Astrocyte of the cerebellum (primary cell): ENCODE measurements around the gene LGALS9.
"Not testable (repeated sequence)": the region's sequence is repeated elsewhere in the genome, so short reads cannot be mapped to it uniquely, and the experiment has no call there.

Experiments
- DNase-seq: peaks from one replicate; pipeline ENCODE4 v3.0.0-alpha.2; 2011; ENCODE audit warnings: low read depth
- H3K4me3 ChIP-seq: 2 replicates; pipeline ENCODE4 v1.5.1; 2011; ENCODE audit warnings: mild to moderate bottlenecking, low read depth, low read length, moderate library complexity
- in situ Hi-C: cut with HindIII; loops from 2 replicates; pipeline ENCODE4 v1.10.0; 2017; ENCODE audit warnings: low sequenced_read_pairs
- TF ChIP-seq, protein P1 (sequence below): IDR thresholded peaks from 2 replicates; pipeline ENCODE4 v1.5.1; 2012; ENCODE audit warnings: low read length, low read depth, moderate library complexity, mild to moderate bottlenecking; ENCODE audit errors: missing control alignments

The LGALS9 gene

DNA sequence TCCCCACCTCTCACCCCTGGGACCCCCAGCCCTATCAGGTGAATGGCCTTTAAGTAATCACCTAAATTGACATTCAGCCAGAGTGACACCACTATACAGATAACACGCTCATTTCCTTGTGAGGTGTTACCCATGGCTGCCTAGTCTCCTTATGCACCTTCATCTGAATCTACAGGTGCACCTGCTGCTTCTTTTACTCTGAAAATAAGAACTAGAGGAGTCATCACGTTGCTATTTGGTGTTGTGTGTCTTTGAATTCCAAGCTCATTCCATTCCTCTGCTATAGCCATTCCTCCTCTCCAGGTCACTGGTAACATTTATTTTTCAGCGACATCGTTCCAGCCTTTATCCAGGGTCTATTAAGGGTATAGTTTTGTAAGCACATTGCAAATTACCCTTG is 9.8 kb downstream of the LGALS9 start:
- TF ChIP-seq, protein P1, sequence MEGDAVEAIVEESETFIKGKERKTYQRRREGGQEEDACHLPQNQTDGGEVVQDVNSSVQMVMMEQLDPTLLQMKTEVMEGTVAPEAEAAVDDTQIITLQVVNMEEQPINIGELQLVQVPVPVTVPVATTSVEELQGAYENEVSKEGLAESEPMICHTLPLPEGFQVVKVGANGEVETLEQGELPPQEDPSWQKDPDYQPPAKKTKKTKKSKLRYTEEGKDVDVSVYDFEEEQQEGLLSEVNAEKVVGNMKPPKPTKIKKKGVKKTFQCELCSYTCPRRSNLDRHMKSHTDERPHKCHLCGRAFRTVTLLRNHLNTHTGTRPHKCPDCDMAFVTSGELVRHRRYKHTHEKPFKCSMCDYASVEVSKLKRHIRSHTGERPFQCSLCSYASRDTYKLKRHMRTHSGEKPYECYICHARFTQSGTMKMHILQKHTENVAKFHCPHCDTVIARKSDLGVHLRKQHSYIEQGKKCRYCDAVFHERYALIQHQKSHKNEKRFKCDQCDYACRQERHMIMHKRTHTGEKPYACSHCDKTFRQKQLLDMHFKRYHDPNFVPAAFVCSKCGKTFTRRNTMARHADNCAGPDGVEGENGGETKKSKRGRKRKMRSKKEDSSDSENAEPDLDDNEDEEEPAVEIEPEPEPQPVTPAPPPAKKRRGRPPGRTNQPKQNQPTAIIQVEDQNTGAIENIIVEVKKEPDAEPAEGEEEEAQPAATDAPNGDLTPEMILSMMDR, result no peak
- no peak overlapping the region for H3K4me3 ChIP-seq
- in situ Hi-C loops, result no loop called here
- DNase-seq, result no peak

DNA sequence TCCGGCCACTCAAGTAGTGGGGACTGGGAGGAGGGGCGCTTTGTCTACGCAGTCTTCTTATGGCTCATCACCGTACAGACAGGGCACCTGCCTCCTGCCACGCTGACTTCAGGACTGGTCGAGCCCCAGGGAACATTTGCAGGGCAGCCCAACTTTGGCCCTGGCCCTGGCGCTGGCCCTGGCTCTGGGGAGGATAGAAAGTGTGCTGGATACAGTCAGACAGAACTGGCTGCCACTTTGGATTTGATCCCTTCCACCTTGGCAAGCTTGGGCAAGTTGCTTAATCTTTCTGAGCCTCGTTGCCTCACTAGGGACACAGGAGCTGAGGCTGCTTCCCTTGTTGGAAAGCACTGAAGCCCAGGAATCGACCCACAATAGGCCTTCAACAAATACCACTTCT is 13.6 kb downstream of the LGALS9 start:
- no peak for DNase-seq
- in situ Hi-C loops, result no loop called here
- TF ChIP-seq, protein P1, result no peak
- no peak overlapping the region for H3K4me3 ChIP-seq

DNA sequence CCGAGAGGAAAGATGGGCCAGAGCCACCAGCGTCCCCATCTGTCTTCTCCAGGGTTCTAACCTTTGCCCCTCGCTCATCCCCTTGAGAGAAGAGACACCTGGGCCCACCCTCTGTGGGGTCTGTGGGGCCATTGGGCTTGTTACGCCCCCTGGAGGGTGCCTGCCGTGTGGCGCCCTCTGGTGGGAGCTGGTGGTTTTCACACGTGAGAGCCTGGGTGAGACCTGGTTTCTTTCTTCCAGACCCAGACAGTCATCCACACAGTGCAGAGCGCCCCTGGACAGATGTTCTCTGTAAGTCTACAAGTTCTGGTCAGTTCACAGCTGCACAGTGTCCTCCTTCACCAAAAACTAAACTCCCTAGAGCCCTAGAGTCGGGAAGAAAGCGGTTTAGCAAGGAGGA is 14.6 kb downstream of the LGALS9 start:
- H3K4me3 ChIP-seq, DNase-seq, in situ Hi-C loops: not testable (repeated sequence)

DNA sequence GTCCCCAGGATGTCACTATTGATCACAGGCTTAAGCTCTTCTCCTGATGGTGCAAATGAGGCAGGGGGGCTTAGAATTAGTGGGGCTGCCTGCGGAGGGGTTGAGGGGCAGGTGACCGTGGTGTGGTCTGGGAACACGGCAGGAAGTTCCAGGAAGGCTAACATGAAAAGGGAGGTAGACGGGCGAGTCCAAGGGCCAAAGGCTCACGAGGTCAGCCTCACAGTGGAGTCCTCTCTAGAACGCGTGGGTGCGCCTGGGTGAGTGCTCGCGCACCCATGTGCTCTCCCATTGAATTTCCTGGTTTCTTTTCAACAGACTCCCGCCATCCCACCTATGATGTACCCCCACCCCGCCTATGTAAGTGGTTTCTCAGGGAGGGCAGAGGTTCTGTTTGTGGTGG is 15.2 kb downstream of the LGALS9 start:
- DNase-seq, result no peak
- in situ Hi-C loops, result no loop called here
- TF ChIP-seq, protein P1, result no peak
- H3K4me3 ChIP-seq, result no peak overlapping the region

DNA sequence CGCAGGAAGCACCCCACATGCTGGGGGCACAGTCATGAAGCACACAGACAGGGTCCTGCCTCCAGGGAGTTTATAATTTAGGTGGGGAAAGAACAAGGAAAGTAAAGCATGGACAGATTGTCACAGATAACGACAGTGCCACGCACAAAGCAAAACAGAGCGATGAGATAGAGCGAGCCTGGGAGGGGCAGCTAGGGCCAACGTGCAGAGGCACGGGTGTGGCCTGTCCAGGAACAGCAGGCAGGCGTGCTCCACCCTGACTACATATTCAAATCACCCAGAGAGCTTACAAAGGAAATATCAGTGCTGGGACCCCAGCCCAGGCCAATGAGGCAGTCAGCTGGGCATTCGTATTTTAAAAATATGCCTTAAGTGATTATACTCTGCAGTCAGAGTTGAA is 16.8 kb downstream of the LGALS9 start:
- TF ChIP-seq, protein P1, result no peak
- DNase-seq, result no peak
- in situ Hi-C loops, result no loop called here

DNA sequence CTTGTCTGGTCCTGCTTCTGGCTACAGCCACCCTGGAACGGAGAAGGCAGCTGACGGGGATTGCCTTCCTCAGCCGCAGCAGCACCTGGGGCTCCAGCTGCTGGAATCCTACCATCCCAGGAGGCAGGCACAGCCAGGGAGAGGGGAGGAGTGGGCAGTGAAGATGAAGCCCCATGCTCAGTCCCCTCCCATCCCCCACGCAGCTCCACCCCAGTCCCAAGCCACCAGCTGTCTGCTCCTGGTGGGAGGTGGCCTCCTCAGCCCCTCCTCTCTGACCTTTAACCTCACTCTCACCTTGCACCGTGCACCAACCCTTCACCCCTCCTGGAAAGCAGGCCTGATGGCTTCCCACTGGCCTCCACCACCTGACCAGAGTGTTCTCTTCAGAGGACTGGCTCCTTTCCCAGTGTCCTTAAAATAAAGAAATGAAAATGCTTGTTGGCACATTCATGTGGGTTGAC is 18.2 kb downstream of the LGALS9 start:
- in situ Hi-C loops, DNase-seq, H3K4me3 ChIP-seq: not testable (repeated sequence)

More for the DNA sequence above, 16.8 kb downstream of the LGALS9 start:
- no peak overlapping the region for H3K4me3 ChIP-seq

DNA sequence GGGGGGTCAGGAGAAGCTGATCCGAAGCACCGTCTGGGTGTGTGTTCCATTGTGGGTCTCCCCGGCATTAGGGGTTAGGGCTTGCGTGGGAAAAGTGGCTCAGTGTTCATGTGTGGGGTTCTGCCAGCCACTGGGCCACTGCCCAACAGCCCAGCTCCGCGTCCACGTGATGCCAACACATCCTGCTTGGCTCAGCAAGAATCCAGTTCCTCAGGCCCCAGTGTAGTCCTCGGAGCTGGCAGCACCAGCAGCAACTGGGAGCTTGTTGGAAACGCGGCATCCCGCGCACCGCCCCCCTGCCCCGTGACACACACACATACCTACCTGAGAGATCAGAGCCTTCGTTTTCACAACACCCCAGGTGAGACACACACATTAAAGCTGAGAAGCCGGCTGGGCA is 18.9 kb downstream of the LGALS9 start:
- no peak for DNase-seq
- H3K4me3 ChIP-seq, result no peak overlapping the region
- in situ Hi-C loops, result no loop called here
- TF ChIP-seq, protein P1, result no peak

DNA sequence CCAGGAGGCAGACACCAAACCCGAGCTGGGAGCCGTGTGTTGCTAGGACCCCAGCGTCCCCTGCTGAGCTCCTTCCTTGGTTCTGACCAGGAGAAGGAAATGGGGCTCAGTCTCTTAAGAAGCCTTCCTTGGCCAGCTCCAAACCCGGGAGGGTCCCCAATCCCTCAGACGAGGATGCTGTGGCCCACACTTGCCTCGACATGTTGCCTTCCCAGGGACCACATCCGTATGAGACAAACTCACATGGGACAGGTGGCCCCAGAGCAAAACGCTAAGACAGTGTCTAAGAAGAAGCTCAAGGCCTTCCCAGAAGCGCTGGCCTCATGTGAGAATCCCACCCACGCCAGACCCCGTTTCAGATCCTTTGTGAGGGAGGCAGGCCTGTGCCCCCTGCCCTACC is 19.8 kb downstream of the LGALS9 start:
- in situ Hi-C loops, result no loop called here
- no peak for DNase-seq
- TF ChIP-seq, protein P1, result no peak
- no peak overlapping the region for H3K4me3 ChIP-seq
